ENCODE data around the gene APBA2. TPM values are rescaled to one million over a fixed set of nuclear protein-coding genes. Genes with fewer than 3 reads are reported as not detected.

APBA2 gene
- total RNA-seq, 1 donor = 4.7 TPM

- H3K4me3 ChIP-seq (ENCODE audit: low read depth, low read length) = no peak overlapping the region
- TF ChIP-seq CTCF (IDR thresholded peaks at IDR 0.05; ENCODE audit: insufficient read depth, low read depth, low read length) = no peak
Measured at GRCh38 chr15:28943146-28943545, 57.4 kb downstream of the APBA2 start.

GRCh38 chr15:28943611-28944230 lies 57.9 kb downstream of the APBA2 start:
- no peak for DNase-seq (ENCODE audit: low read depth)
- no peak for TF ChIP-seq CTCF (IDR thresholded peaks at IDR 0.05; ENCODE audit: insufficient read depth, low read depth, low read length)
- no peak overlapping the region for H3K4me3 ChIP-seq (ENCODE audit: low read depth, low read length)

More at GRCh38 chr15:28943146-28943545, 57.4 kb downstream of the APBA2 start:
- no peak for DNase-seq (ENCODE audit: low read depth)

- DNase-seq (ENCODE audit: low read depth) = no peak
- TF ChIP-seq CTCF (IDR thresholded peaks at IDR 0.05; ENCODE audit: insufficient read depth, low read depth, low read length) = no peak
- no peak overlapping the region for H3K4me3 ChIP-seq (ENCODE audit: low read depth, low read length)
Measured at GRCh38 chr15:28944286-28944685, 58.5 kb downstream of the APBA2 start.

- TF ChIP-seq CTCF (IDR thresholded peaks at IDR 0.05; ENCODE audit: insufficient read depth, low read depth, low read length) = no peak
- H3K4me3 ChIP-seq (ENCODE audit: low read depth, low read length) = no peak overlapping the region
- DNase-seq (ENCODE audit: low read depth) = no peak
Measured at GRCh38 chr15:28944696-28945300, 59.0 kb downstream of the APBA2 start.

- DNase-seq (ENCODE audit: low read depth) = no peak
- no peak for TF ChIP-seq CTCF (IDR thresholded peaks at IDR 0.05; ENCODE audit: insufficient read depth, low read depth, low read length)
- no peak overlapping the region for H3K4me3 ChIP-seq (ENCODE audit: low read depth, low read length)
Measured at GRCh38 chr15:28945626-28946230, 60.0 kb downstream of the APBA2 start.

- no peak for TF ChIP-seq CTCF (IDR thresholded peaks at IDR 0.05; ENCODE audit: insufficient read depth, low read depth, low read length)
- no peak for DNase-seq (ENCODE audit: low read depth)
- no peak overlapping the region for H3K4me3 ChIP-seq (ENCODE audit: low read depth, low read length)
Measured at GRCh38 chr15:28946803-28947202, 61.0 kb downstream of the APBA2 start.
